Peyer's patch (tissue), 4 donors: Measurements from ENCODE around the gene MTA3.

ENCODE experiments used
- CTCF ChIP-seq, 6 experiments: fragments of 450-650 bp in 4 of 6; fragments of 200-600 bp in 2 of 6; sonication (generic) in 1 of 6; IDR thresholded peaks; one replicate each; pipeline ENCODE4 v1.5.1; 2017 to 2019; ENCODE audit warnings: antibody characterized with exemption in 6 of 6, mild to moderate bottlenecking in 3 of 6, moderate library complexity in 1 of 6
- POLR2A ChIP-seq, 2 donors: fragments of 450-650 bp; IDR thresholded peaks; one replicate each; pipeline ENCODE4 v1.5.1; 2017; ENCODE audit warnings: antibody characterized with exemption in 2 of 2, mild to moderate bottlenecking in 2 of 2, moderate library complexity in 2 of 2

GRCh38 chr2:42804891-42805290 lies 236.5 kb downstream of the MTA3 start:
- TF ChIP-seq CTCF (IDR thresholded peaks at IDR 0.05) (no peak), POLR2A (IDR thresholded peaks at IDR 0.05) (no peak)
